Kasumi-1 (cell line): ENCODE results near the gene DENND11.
A peak's percentile ranks its signal among the peaks of the same experiment; 100 is the strongest.

Source experiments
- DNase-seq, 2 experiments: peaks; one replicate each; lab custom pipeline; 2025; lab: John Stamatoyannopoulos, UW

The DENND11 gene, protein sequence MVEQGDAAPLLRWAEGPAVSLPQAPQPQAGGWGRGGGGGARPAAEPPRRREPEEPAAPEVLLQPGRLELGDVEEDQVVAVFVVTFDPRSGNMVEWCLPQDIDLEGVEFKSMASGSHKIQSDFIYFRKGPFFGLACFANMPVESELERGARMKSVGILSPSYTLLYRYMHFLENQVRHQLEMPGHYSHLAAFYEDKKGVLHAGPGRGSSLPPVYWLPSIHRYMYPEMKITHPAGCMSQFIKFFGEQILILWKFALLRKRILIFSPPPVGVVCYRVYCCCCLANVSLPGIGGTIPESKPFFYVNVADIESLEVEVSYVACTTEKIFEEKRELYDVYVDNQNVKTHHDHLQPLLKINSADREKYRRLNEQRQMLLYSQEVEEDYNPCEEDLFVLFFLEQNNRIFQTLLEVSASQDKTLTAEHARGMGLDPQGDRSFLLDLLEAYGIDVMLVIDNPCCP

DNA sequence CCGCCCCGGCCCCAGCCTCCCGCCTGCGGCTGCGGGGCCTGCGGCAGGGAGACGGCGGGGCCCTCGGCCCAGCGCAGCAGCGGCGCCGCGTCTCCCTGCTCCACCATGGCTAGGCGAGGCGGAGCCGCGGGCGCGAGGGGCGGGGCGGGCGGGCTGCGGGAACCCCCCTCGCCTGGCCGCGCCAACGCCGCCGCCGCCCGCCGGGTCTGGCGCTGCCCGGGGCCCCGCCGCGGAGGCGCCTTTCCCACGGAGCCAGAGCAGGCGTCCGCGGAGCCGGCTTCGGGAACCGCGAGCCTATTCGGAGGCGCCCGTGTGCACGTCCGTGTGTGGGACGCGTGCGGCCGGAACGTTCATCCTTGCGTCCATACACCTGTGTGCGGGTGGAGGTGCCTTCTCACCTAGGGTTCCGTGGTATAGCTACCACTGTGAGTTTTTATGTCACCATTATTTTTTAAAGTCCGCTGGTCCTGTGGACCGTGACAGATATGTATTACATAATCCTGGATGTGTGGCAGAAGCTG is at the start of gene DENND11:
TSS of gene DENND11 (minus strand) at position 120 of the 521 bp plus-strand sequence. CDS start at position 107, 13 bp downstream.
- no peak for DNase-seq

DNA sequence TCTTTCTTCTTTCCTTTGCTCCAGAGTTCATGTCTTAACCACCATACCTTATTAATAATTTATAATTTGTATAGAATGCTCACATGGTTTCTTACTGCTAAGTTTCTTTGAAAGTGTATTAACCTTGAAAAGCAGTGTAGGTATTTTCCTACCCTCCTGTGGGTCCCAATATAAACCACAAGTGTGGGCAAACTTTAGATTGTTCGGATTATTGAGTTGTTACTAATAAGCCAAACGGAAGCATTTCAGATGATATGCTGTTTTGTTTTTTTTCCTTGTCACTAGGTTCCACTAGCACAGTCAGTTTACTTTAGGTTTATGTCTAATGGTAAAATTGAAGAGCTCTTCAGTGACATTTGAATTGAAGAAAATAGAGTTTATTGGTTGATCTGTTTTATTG is 46.4 kb upstream of the DENND11 start:
- DNase-seq, result no peak

DNA sequence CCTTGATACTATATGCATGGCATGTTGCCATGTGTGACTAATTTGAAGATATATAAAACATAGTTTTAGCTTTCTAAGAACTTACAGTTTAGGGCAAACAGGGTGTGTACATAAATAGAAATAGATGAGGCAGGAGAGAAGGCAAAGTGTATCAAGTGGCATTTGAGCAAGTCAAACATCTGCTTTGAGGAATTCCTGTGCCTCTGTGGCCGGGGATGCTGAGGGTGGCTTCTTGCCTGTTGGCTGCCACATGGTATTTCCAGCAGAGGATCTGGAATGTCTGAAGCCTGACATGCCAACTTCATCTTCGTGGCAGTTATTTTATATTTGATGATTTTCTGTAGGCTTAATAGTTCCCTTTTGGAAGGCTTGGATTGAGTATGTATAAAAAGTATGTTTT is 42.2 kb upstream of the DENND11 start:
- DNase-seq, result no peak

- no peak for DNase-seq
Observed at GRCh38 chr7:141742229-141742628, 40.3 kb upstream of the DENND11 start.

DNA sequence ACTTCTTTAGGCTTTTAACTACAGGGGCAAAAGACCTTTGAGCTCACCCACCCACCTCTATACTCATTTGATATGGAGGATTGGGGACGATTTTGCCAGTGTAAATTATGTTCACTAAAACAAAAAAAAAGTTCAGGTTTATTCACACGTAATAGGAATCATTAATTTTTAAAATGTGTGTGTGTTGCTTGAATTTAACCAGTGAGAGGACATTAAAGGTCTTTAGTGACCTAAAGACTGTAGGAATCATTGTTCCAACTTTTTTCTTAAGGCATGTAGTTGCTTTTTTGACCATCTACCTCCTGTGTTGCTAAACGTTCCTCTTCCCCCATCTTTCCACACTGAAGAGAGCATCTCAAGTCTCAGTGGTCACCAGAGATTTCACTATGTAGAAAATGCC is 37.3 kb upstream of the DENND11 start:
- no peak for DNase-seq

- DNase-seq, result no peak
Observed at GRCh38 chr7:141738592-141739013, 36.6 kb upstream of the DENND11 start.

- DNase-seq, result peak; percentile 99
Observed at GRCh38 chr7:141737836-141738591, 36.0 kb upstream of the DENND11 start, which contains the start of gene SSBP1. Gene SSBP1, plus strand, starts transcription at chr7:141738358. Its CDS starts 809 bp downstream, at chr7:141739167.

- peak in 1 of 2 experiments; percentile 9 for DNase-seq
Observed at GRCh38 chr7:141737118-141737835, 35.3 kb upstream of the DENND11 start.

DNA sequence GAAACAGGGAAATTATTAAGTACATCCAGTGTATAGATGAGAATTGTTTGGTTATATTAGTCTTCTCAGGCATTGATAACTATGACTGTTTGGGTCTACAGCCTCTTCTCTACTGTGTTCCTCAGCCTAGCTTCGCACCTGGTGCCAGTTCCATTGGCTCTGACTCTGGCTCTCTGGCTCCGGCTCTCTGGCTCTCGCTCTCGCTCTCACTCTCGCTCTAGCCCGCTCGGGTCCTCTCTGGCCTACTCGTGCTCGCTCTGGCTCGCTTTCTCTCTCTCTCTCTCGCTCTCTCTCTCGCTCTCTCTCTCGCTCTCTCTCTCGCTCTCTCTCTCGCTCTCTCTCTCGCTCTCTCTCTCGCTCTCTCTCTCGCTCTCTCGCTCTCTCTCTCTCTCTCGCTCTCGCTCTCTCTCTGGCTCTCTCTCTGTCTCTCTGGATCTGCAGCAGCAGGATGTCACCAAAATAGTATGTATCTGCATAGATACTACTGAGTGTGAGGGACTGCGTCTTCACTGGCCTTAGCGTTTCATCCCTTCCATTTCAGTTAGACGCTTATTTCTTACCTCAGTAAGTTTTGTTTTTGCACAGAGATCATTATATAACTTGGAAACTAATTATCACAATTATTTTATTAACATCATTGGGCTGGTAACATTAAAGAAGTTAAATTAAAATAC is 29.6 kb upstream of the DENND11 start:
- no peak for DNase-seq

- no peak for DNase-seq
Observed at GRCh38 chr7:141729020-141729419, 27.1 kb upstream of the DENND11 start.

- no peak for DNase-seq
Observed at GRCh38 chr7:141722529-141722928, 20.6 kb upstream of the DENND11 start.

GRCh38 chr7:141717450-141717849 is 15.5 kb upstream of the DENND11 start:
- no peak for DNase-seq

DNA sequence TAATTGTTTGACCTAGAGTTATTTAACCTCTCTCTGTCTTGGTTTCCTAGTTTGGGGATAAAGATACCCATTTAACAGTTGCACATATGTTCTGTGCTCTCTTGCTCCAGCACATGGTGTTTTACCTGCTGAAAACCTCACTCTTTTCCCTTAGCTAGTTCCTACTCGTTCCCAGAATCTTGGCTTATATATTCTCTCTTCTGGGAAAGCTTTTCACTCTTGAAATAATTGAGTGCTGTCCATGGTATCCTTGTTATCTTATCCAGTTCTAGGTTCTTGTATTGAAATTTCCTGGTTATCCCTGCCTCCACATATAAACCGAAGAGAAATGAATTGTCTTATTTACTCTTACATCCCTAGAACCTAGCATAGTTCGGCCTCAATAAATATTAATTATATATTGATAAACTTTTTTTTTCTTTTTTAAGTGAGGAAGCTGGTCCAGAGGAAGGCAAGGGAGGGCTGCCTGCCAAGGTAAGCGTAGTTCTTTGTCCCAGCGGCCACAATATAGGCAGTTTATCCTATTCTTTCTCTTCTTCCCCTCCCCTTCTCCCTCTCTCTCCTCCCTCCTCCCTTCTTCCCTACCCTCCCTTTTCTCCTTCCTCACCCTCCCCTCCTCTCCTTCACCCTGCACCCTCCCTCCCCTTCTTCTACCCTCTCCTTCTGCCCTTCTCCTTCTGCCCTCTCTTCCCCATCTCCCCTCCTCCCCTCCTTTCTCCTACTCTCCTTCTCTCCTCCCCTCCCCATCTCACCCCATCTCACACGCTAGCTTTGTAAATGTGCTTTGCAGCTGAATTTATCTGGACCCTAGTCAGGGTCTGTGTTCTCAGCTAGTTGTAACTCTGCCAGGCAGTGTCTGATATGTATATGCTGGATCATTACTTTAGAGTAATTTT is 14.1 kb upstream of the DENND11 start:
- DNase-seq, result no peak

GRCh38 chr7:141715018-141715417 is 13.1 kb upstream of the DENND11 start:
- DNase-seq, result no peak

DNA sequence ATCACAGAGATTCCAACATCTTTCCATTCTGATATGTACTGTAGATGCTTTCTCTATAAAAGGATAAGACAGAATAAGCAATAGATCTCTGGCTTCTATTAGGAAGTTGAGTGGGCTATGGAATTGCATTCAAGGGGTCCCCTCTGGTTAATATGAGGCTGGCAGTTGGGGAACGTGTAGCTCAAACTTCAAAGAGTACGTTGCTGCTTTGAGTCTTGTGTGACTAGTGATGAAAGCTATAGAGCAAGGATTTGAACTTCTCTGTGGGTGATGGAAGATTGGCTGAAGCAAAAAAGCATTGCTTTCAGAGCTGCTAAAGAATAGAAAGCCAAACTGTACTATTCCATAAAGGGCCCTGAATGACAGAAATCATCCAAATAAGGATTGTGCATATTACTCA is 12.6 kb upstream of the DENND11 start:
- DNase-seq, result no peak

DNA sequence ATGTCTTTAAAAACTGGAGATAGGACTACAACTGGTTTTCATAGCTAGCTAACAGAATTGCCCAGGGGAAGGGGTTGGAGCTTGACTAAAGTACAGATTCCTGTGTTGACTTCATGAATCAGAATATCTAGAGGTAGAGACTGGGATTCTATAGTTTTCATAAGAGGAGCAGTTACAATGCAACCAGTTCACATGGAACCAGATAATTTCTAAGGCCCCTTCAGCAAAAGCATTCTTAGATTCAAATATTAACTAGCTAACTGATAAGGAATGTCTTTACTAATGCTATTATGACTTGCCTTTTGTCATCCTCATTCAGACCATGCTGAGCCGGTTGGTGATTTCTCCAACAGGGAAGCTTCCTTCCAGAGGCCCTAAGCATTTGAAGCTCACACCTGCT is 11.9 kb upstream of the DENND11 start:
- DNase-seq, result no peak

DNA sequence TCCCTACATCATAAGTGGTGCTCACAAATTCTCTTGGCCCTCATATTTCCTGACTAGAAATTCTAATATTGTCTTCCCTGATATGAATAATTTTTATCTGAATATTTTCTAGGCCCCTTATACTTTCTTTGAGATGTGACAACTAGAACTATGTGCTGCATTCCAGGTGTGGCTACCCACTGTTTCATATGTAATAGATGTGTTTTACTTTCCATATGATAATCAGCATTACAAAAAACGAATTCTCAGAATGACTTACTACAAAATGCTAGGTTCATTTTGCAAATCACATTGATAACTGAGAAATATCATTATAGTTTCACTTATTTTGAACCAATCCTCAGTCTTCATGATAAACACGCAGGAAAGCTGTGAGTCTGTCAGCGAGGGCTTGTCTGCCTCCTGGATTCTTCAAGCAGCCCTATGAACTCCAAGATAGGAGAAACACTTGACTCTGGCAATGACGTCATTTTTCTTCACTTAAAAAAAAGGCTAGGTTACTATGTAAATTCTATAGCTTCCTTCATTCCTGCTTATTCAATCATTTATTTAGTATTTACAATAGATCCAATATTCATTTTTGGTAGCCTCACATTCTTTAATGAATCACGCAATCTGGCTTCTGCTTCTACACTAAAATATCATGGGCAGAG is 10.8 kb upstream of the DENND11 start:
- DNase-seq, result no peak

- no peak for DNase-seq
Observed at GRCh38 chr7:141710301-141710700, 8.3 kb upstream of the DENND11 start.

DNA sequence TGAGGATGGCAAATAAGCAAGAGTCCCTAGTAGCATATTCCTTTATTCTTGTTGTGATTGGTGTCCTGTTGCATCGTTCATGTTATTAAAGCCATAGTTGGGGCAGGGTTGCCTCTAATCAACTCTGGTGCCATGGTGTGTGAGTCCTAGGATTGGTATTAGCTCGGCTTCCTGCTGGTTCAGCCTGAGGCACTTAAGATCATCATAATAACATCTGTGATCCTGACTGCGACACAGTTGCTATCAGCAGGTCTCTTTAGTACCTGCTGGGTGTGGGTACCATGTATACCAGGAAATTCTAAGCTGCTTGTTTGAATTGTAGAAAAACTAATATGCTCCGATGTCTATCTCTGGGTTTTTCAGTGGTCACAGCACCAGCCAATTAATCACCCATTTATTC is 7.8 kb upstream of the DENND11 start:
- DNase-seq, result no peak

DNA sequence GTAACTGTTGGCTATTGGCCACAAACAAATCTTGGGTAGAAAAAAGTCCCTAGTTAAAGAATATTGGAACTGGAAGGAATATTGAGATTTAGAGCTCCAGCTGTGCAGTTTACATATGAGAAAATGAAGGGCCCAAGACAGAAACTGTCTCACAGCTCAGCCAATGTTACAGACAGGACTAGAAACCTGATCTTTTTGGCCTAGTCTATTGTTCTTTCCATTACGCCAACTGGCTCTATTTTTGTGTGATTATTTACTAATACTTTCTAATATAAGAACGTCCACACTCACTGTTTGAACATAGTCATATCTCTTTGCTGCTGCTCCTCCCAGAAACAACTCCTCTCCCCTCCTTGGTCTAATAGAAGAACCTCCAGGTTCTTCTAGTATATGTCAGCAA is 7.4 kb upstream of the DENND11 start:
- no peak for DNase-seq
